ENCODE data around the gene DDX23. TPM values are rescaled to one million over a fixed set of nuclear protein-coding genes. Genes with fewer than 3 reads are reported as not detected.
"Not testable (repeated sequence)": the region's sequence is repeated elsewhere in the genome, so short reads cannot be mapped to it uniquely, and the experiment has no call there.

DDX23 gene
- 79.2 and 140 TPM in 2 replicates for total RNA-seq

DNA sequence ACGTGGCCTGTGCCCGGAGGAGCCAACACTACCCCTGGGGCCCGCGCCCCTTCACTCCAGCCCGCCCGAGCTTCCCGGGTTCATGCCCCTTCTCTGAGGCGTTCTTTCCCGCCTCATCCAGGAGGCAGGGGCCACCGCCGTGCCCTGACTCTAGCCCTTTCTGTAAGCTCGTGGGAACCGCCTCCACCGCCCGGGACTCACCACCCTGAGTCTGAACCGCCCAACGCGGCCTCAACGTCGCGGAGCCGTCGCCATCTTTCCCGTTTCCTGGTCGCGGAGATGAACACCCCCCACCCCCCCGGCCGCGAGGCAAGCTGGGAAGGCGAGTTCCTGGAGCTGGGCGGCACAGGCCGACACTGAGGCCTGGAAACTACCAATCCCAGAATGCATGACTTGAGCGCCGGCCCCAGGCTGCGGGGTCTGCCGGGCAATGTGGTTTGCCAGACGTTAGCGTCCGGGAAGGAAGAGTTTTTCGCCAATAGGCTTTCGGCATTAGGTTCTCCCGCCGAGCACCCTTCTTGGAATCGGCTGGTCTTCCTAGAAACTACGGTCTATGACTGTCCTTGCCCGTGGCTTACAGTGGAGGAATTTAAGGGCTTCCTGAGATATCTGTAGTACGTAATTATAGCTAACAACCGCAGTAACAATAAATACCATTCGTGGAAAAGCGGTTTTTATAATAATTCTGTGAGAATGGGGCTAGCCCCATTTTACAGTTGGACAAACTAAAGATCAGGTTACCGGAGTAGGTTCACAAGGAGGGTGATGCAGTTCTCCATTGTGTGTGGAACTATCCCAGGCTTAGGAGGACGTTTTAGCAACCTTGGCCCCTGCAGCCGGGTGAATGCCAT lies at the start of gene DDX23:
DDX23 (minus strand) TSS at position 281 of the 851 bp plus-strand sequence. CDS start 6,381 bp downstream, outside the sequence.
- DNase-seq (ENCODE audit: low read depth, low spot score) = peak; percentile 95

- no peak for DNase-seq (ENCODE audit: low read depth, low spot score)
Observed at GRCh38 chr12:48901278-48901677, 49.3 kb upstream of the DDX23 start.

GRCh38 chr12:48899651-48900050 lies 47.7 kb upstream of the DDX23 start:
- DNase-seq (ENCODE audit: low read depth, low spot score) = no peak

GRCh38 chr12:48894271-48894670 lies 42.3 kb upstream of the DDX23 start:
- no peak for DNase-seq (ENCODE audit: low read depth, low spot score)

DNA sequence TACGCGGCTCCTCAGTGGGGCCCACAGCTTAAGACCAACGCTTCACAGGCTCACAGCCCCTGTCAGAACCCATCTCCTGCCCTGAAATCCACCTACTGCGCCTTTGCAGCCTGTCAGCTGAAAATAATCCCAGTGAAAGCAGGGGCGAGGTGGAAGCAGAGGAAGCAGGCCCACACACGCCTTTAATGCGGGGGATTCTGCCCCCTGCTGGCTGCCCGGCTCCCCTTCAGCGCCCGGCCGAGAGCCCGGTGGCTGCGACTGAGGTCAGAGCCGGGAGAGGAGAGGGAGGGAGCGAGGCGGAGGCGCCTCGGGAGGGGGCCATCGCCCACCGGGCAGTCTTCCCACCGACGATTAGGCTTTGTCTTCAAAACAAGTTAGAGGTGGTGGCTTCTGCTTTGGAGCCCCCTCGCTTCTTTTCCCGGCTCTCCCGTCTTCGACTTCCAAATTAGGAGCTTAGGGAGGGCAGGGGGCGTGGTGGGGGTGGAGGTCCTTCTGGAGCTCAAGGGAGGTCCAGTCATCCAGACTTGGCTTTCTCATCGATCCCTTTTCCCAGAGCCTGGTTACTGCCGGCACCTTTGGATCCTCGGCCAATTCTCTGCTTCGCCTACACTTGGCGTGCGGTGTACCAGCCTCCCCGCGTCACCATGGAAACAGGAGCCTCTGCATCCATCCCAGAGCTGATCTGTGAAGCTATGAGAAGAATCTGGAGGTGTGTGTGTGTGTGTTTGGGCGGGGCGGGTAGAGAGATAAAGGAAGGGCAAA lies 38.9 kb upstream of the DDX23 start:
- peak; percentile 46 for DNase-seq (ENCODE audit: low read depth, low spot score)

DNA sequence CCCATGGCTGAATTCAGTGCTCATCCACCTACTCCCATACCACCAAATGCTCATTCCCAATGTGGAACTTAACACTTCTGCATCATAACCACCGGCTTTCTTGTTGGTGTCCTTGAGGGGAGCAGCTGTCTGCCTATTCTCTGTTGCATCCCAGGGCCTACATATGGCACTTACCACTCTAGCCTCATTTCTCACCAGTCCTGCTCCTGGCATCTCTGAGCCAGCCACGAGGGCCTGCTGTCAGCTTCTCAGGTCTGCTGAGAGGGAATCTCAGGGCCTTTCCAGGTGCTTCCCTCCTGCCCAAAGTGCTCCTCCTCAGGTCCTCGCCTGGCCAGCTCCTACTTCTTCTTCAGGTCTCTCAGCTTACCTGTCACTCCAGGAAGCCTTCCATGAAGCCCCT lies 37.7 kb upstream of the DDX23 start:
- DNase-seq (ENCODE audit: low read depth, low spot score) = no peak

DNA sequence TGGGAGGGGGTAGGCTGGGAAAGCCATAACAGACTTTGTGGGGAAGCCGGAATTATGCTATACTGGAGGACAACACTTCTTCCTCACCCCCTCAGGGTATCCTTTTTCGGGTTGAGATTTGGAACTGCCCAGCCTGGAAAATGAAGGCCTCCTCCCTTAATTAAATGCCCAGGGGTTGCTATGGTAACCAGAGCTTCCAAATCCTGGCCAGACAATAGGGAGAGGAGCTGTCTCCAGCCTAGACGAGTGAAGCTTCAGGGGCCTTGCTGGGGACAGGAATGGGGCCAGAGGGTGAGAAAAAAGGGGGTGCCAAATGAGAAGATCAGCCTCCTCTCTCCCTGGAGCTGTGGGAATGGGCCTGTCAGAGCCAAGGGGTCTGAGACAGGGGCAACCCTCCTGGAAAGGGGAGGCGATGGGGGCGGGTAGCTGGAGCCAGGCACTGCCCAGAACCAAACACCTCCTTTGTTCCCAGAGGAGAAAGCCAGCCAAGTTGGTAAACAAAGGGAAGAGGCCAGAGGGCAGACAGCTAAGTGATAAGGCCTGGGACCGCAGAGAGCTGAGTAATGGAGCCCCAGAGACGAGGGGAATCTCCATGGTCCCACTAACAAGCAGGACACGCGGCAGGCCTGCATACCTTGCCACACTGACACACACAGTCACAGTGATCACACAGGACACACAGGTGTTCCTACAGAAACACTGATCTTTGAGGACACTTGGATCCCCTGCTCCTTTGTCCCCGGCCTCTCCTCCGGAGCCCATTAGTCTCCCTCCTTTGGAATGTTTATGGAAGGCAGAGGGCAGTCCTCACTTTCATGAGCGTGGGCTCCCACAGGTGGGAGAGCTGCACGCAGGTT lies 31.6 kb upstream of the DDX23 start:
- DNase-seq (ENCODE audit: low read depth, low spot score) = peak; percentile 56

GRCh38 chr12:48882972-48883304 lies 31.0 kb upstream of the DDX23 start:
- DNase-seq (ENCODE audit: low read depth, low spot score) = no peak

GRCh38 chr12:48882315-48882687 lies 30.3 kb upstream of the DDX23 start:
- peak; percentile 73 for DNase-seq (ENCODE audit: low read depth, low spot score)

DNA sequence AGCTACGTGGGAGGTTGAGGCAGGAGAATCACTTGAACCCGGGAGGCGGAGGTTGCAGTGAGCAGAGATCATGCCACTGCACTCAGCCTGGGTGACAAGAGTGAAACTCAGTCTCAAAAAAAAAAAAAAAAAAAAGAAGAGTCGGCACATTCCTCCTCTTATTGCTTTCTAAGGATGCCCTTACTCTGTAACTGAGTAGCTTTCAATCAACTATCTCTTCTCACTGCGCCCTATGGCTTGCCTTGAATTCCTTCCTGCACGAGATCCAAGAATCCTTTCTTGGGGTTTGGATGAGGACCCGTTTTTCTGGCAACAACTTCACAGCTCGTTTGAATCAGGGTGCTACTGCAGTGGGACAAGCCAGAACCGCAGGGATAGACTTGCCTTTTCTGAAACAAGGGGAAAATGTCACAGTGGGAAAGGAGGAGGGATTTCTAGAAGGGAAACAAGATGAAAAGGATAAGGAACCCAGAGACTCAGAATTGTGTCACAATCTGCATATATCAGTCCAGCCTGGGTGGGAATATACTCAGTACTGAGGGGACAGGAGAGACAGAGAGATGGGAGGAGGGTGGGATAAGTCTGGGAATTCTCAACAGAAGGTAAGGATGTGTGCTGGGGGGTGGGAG lies 29.8 kb upstream of the DDX23 start:
- DNase-seq (ENCODE audit: low read depth, low spot score) = no peak

DNA sequence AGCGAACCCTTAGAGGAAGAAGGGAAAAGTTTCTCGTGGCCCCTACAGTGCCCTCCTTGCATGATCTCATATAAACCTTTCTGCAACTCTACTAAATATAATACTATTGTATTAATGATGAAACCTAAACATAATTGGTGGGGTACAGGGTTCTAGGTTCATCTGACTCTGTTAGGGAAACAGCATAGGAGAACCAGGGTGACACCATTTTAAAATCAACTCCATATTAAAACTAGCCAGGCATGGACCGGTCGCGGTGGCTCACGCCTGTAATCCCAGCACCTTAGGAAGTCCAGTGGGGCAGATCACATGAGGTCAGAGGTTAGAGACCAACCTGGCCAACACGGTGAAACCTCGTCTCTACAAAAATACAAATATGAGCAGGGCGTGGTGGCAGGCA lies 28.7 kb upstream of the DDX23 start:
- no peak for DNase-seq (ENCODE audit: low read depth, low spot score)

DNA sequence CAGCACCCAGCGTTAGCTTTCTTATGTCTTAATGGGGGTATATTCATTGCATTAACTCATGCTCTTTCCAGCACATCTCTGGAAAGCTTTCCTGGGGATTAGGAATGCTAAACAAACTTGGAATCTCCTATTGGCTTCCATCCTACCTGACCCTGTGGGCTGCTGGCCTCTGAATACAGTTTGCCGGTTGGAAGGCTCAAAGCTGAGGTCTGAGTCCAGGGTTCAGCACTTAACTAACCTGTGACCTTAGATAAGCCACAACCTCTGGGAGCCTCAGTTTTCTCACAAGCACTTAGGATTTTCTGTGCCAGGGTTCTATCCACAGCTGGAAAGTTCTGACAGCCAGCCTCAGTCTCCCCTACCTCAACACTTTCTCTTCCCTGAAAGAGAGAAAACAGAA lies 26.6 kb upstream of the DDX23 start:
- no peak for DNase-seq (ENCODE audit: low read depth, low spot score)

- no peak for DNase-seq (ENCODE audit: low read depth, low spot score)
Observed at GRCh38 chr12:48875944-48876515, 24.1 kb upstream of the DDX23 start.

GRCh38 chr12:48873534-48873933 lies 21.6 kb upstream of the DDX23 start:
- DNase-seq (ENCODE audit: low read depth, low spot score) = not testable (repeated sequence)

- no peak for DNase-seq (ENCODE audit: low read depth, low spot score)
Observed at GRCh38 chr12:48873096-48873495, 21.1 kb upstream of the DDX23 start.

DNA sequence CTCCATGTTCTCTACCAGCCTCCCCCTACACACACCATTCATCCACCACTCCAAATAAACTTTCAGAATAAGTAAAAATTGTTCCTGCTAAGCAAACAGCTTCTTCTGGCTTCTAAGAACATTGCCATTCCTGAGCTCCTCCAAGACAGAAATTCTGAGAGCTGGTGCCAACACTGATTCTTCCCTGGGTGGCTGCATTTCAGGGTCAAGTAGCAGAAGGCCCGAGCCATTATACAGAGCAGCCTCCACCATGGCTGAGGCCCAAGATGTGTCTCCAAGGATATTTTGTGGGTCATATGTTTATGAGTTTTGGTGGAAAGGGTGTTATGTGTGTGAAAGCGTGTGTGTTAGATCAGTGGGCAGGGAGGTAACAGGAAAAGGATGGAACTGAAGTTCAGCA lies 17.2 kb upstream of the DDX23 start:
- no peak for DNase-seq (ENCODE audit: low read depth, low spot score)

GRCh38 chr12:48868451-48868850 lies 16.5 kb upstream of the DDX23 start:
- DNase-seq (ENCODE audit: low read depth, low spot score) = no peak

GRCh38 chr12:48866052-48866711 lies 14.2 kb upstream of the DDX23 start:
- no peak for DNase-seq (ENCODE audit: low read depth, low spot score)

GRCh38 chr12:48865281-48866051 lies 13.5 kb upstream of the DDX23 start, which contains the start of gene RND1:
Gene RND1 (minus strand): TSS chr12:48865870. CDS start chr12:48865767, 103 bp downstream.
- peak; percentile 88 for DNase-seq (ENCODE audit: low read depth, low spot score)

GRCh38 chr12:48863291-48863690 lies 11.3 kb upstream of the DDX23 start:
- DNase-seq (ENCODE audit: low read depth, low spot score) = no peak
